IPS-15b (cell line): Measurements from ENCODE around the gene RAB36.

Experiments
- H3K27me3 ChIP-seq: one replicate; pipeline ENCODE4 v1.6.1; 2013; ENCODE audit warnings: low read length; ENCODE audit not compliant: control insufficient read depth, insufficient read depth
- H3K36me3 ChIP-seq: one replicate; pipeline ENCODE4 v1.6.1; 2013; ENCODE audit warnings: low read length; ENCODE audit not compliant: control insufficient read depth, insufficient read depth
- H3K4me1 ChIP-seq: one replicate; pipeline ENCODE4 v1.6.1; 2013; ENCODE audit warnings: mild to moderate bottlenecking, low read length; ENCODE audit not compliant: control insufficient read depth, insufficient read depth
- H3K4me3 ChIP-seq: one replicate; pipeline ENCODE4 v1.5.1; 2013; ENCODE audit warnings: low read depth, low read length
- H3K9ac ChIP-seq: one replicate; pipeline ENCODE4 v1.6.1; 2013; ENCODE audit warnings: low read depth, mild to moderate bottlenecking, low read length
- H3K9me3 ChIP-seq: one replicate; pipeline ENCODE4 v1.6.1; 2013; ENCODE audit warnings: mild to moderate bottlenecking, low read length; ENCODE audit not compliant: control insufficient read depth, insufficient read depth

Gene RAB36

DNA sequence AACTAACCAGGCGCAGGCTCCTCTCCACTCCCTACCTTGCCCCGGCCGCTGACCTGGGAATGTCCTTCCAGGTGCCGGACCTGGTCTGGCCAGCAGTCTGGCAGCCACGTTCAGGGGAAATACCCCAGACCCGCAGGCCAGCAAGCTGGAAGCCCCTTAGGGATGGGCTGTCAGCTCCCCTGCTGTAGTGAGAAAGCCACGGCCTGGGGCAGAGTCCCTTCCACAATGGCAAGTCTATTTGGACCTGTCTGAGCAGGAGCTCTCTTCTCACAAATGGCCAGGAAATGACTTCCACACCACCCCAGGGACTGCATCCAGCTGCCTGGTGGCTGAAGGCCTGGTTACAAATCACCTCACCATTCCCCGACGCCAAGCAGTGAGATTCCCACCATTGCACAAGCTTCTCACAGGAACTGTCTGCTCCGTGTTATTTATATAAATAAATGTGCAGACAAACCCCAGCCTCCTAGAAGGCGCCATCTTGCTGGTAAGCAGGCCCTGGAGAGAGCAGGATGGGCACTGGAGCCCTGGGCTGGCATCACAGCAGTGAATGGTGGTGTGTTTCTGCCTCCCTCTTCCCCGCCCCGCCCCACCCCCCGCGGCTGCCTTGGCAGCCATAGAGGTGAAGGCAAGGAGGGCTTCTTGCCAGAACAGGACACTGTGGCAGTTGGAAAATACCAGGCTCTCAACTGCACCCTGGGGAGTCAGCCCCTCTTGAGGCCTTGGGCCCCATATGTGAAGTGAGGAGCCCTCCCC lies 27.2 kb upstream of the RAB36 start:
- no peaks in the 10 kb centered on the region for H3K9me3 ChIP-seq
- peaks cover 6% of the 10 kb centered on the region for H3K27me3 ChIP-seq
- H3K4me1 ChIP-seq, result peaks cover 2% of the 10 kb centered on the region
- H3K4me3 ChIP-seq, result no peak overlapping the region
- no peak overlapping the region for H3K9ac ChIP-seq
- no peaks in the 10 kb centered on the region for H3K36me3 ChIP-seq

DNA sequence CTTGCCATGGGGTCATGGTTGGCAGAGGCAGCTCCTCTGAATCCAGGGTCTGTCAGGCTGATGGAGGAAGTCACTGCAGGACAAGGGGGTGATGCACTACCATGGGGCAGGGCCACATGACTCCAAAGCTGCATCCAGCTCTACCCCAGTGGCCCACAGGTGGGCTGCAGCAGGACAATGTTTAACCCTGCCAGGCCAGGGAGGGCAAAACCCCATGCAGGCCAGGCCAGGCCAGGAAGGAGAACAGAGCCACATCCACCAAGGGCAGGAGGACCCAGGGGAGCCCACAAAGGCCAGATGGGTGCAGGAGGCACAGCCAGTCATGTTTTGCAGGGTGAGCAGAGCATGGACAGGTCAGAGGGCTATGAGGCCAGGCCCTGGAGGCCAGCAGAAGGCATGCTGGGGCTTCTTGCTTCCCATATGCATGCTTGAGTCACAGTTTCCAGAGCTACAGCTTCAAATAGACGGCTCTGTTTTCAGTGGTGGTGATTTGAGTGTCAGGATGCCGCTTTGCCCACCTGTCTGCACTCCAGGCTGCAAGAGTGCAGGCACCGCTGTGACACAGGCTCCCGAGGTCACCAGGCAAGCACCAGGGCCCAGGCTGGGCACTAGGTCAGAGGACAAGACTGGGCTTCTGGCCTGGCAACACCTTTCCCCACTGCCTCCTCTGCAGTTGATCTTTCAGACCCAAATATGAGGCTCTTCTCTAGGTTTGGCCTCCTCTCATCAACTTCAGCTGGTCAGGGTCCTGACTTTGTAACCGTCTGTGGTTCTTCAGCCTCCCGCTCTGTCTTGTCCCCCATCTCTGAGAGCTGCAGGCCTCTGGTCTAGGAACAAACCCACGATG lies 26.4 kb upstream of the RAB36 start:
- Histone ChIP-seq H3K27me3 (peaks cover 6% of the 10 kb centered on the region), H3K4me3 (no peak overlapping the region), H3K36me3 (no peaks in the 10 kb centered on the region), H3K9me3 (no peaks in the 10 kb centered on the region), H3K9ac (no peak overlapping the region), H3K4me1 (peaks cover 2% of the 10 kb centered on the region)

DNA sequence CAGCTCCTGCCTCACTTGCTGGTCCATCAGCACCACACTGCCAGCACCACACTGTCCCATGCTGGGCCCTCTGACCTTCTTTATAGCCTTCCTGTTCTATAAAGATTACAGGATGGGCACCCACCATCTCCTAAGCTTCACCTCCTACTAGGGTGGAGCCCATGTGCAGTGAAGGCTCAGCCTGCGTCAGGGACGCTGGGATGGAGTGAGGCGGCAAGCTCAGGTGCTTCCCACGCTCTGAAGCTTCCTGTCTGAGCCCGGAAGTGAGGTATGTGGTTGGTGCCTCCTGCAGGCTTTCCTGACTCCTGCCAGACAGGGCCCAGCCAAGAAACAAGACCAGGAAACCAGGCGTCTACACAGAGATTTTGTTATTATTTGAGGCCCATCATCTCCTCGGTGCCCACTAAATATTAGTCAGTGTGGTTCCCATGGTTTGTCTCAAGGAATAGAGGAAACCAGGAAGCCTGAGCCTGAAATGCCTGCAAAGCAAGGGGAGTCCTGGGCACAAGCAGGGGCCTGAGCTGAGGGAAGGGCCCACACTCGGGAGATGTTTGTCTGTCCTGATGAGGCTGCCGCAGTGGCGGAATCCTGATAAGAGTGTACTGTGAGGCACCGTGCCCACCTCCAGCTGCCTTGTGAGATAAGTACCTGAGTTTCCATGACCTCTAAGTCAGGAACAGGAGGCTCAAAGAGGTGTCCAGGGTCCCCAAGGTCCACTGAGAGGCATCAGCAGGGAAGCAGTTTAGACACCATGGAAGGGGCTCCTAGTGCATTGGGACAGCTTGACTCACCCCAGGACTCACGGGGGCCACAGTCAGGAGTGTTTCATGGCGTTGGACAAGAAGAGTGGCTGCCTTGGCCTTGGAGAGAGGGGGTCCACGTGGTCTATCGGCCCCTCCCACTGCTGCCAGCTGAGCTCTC lies 25.5 kb upstream of the RAB36 start:
- H3K4me3 ChIP-seq, result no peak overlapping the region
- H3K27me3 ChIP-seq, result peaks cover 6% of the 10 kb centered on the region
- H3K9ac ChIP-seq, result no peak overlapping the region
- H3K9me3 ChIP-seq, result no peaks in the 10 kb centered on the region
- peaks cover 2% of the 10 kb centered on the region for H3K4me1 ChIP-seq
- H3K36me3 ChIP-seq, result no peaks in the 10 kb centered on the region

DNA sequence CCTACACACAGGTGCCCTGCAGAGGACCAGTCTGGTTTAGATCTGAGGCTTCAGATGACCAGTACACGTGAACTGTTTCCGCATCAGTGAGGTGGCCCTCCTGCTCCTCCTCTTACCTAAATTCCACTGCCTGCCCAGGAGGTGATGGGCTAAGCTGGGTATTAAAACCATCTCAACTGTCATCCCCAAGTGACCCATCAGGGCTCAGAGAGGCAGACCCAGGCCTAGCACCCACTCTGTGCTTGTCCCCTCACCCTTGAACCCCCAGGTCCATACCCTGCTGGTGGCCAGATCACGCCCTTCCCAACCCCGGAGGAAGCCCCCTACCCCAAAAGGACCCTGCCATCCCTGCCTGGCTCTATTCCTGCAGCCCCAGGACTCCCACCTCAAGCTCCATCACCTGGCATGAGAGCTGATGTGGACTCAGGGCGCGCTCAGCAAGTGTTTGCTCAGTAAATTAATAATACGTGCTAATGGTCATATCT lies 24.8 kb upstream of the RAB36 start:
- no peak overlapping the region for H3K9ac ChIP-seq
- no peaks in the 10 kb centered on the region for H3K9me3 ChIP-seq
- H3K27me3 ChIP-seq, result peaks cover 6% of the 10 kb centered on the region
- peaks cover 2% of the 10 kb centered on the region for H3K4me1 ChIP-seq
- H3K4me3 ChIP-seq, result no peak overlapping the region
- no peaks in the 10 kb centered on the region for H3K36me3 ChIP-seq

DNA sequence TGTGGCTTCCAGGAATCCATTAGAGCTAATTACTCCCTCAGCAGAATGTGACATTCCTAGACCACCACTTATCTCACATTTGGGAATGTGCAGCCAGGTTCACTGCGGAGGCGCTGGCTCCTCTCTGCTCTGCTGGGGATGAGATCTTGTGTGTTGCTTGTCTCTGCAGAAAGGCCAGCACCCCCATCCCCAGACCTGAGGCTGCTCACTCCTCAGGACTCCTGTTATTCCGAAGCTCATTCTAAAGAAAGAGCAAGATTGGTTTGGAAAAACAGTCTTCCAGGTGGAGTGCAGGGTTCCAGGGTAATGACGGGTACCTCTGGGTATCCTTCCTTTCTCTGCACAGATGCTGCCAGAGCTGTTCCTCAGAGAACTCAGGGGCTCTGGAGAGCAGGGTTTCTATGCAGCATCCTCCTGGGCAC lies 24.3 kb upstream of the RAB36 start:
- no peaks in the 10 kb centered on the region for H3K36me3 ChIP-seq
- no peak overlapping the region for H3K9ac ChIP-seq
- no peaks in the 10 kb centered on the region for H3K9me3 ChIP-seq
- H3K27me3 ChIP-seq, result peaks cover 6% of the 10 kb centered on the region
- H3K4me3 ChIP-seq, result no peak overlapping the region
- H3K4me1 ChIP-seq, result peaks cover 2% of the 10 kb centered on the region

DNA sequence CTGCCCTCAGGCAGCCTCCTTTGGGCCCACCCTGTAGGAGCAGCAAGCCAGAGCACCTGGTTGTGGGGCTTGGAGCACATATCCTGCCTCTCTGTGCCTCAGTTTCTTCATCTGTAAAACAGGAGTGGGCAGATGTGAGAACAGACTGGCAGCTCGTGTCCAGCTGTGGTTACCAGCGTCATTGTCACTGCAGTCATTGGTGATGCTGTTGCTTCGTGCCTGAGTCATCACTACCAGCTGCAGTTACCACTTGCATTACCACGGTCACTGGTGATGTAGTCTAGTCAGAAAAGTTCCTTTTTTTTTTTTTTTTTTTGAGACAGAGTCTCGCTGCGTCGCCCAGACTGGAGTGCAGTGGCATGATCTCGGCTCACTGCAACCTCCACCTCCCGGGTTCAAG lies 23.9 kb upstream of the RAB36 start:
- H3K9me3 ChIP-seq, result no peaks in the 10 kb centered on the region
- H3K4me3 ChIP-seq, result no peak overlapping the region
- peaks cover 6% of the 10 kb centered on the region for H3K27me3 ChIP-seq
- no peaks in the 10 kb centered on the region for H3K36me3 ChIP-seq
- no peak overlapping the region for H3K9ac ChIP-seq
- peaks cover under 1% of the 10 kb centered on the region for H3K4me1 ChIP-seq

DNA sequence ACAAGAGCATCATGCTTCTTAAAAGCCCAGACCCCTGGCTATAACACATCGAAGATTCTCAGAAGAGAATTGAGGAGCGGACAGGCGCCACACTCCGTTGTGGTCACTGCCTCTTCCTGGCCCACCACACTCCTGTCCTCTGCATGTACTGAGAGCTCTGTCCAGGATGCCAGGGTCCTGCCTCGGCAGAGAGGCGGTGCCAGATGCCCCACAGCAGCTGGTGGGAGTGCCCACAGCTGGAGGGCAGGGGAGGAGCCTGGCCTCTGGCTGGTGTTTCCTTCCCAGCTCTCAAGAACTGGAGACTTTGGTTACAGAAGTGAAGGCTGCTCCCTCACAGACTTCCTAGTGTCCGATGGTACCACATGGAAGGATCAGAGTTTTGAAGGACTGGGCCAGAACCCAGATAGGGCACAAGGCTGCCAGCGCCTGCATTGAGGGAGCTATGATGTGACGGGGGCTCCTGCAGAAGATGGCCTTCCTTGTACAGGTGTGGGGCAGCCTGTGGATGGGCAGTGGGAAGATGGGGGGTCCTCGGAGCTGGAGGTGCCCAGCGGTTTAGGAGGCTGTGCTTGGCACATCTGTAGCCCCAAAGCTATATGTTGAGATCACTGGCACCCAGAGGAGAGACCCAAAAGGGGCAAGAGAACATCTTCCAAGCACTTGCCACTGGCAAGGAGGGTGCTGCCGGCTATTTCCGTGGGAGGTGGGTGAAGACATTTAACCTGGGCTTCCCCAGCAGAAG lies 22.9 kb upstream of the RAB36 start:
- Histone ChIP-seq H3K27me3 (peaks cover 6% of the 10 kb centered on the region), H3K9ac (no peak overlapping the region), H3K4me1 (no peaks in the 10 kb centered on the region), H3K9me3 (no peaks in the 10 kb centered on the region), H3K36me3 (no peaks in the 10 kb centered on the region), H3K4me3 (no peak overlapping the region)

DNA sequence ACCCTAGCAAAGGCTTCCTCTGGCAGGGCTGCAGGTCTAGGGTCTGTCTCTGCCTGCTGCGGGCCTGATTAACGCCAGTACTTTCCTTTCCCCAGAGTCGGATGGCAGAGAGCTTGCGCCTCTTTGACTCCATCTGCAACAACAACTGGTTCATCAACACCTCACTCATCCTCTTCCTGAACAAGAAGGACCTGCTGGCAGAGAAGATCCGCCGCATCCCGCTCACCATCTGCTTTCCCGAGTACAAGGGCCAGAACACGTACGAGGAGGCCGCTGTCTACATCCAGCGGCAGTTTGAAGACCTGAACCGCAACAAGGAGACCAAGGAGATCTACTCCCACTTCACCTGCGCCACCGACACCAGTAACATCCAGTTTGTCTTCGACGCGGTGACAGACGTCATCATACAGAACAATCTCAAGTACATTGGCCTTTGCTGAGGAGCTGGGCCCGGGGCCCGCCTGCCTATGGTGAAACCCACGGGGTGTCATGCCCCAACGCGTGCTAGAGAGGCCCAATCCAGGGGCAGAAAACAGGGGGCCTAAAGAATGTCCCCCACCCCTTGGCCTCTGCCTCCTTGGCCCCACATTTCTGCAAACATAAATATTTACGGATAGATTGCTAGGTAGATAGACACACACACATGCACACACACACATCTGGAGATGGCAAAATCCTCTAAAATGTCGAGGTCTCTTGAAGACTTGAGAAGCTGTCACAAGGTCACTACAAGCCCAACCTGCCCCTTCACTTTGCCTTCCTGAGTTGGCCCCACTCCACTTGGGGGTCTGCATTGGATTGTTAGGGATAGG lies 22.1 kb upstream of the RAB36 start:
- Histone ChIP-seq H3K4me1 (peaks cover 2% of the 10 kb centered on the region), H3K36me3 (no peaks in the 10 kb centered on the region), H3K9ac (no peak overlapping the region), H3K27me3 (peaks cover 6% of the 10 kb centered on the region), H3K4me3 (no peak overlapping the region), H3K9me3 (no peaks in the 10 kb centered on the region)

DNA sequence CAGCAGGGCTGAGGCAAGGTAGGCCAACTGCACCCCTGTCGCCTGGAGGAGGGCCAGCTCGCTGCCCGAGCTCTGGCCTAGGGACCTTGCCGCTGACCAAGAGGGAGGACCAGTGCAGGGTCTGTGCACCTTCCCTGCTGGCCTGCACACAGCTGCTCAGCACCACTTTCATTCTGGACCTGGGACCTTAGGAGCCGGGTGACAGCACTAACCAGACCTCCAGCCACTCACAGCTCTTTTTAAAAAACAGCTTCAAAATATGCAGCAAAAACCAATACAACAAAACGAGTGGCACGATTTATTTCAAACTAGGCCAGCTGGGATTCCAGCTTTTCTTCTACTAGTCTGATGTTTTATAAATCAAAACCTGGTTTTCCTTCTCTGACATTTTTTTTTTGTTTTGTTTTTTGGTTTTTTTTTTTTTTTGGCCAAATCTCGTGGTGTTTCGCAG lies 21.4 kb upstream of the RAB36 start:
- no peak overlapping the region for H3K4me3 ChIP-seq
- H3K9me3 ChIP-seq, result no peaks in the 10 kb centered on the region

More for the DNA sequence above, 21.4 kb upstream of the RAB36 start:
- Histone ChIP-seq H3K36me3 (no peaks in the 10 kb centered on the region), H3K4me1 (peaks cover 4% of the 10 kb centered on the region), H3K9ac (no peak overlapping the region), H3K27me3 (peaks cover 6% of the 10 kb centered on the region)
